ENCODE data around the gene ACER3. TPM values are rescaled to one million over a fixed set of nuclear protein-coding genes. Genes with fewer than 3 reads are reported as not detected.

The ACER3 gene
- total and polyA plus RNA-seq, 2 of the 4 experiments (the other 2 are of a cell fraction) = 3.5 to 10.0 TPM

- ATAC-seq (ENCODE audit: low read depth) = no peak
- CTCF ChIA-PET = no interaction called here
These were observed 138.9 kb downstream of the ACER3 start for GRCh38 chr11:76999597-76999996.

More at GRCh38 chr11:76999597-76999996, 138.9 kb downstream of the ACER3 start:
- Histone ChIP-seq H2AK9ac (replicated peaks; ENCODE audit: low read depth, low read length, poor library complexity) (no peak overlapping the region), H3K56ac (ENCODE audit: extremely low read depth, insufficient read depth, low read length) (no peak overlapping the region), H3K36me3 (ENCODE audit: control insufficient read depth, insufficient read depth, low read length) (no peaks in the 10 kb centered on the region), H4K8ac (ENCODE audit: low read depth in 2 of 2, low read length in 2 of 2) (no peak overlapping the region), H3K27ac (ENCODE audit: insufficient read depth, low read length) (no peak overlapping the region), H4K5ac (ENCODE audit: low read depth, low read length) (no peak overlapping the region), H3K18ac (ENCODE audit: low read depth, low read length) (no peak overlapping the region), H2BK5ac (ENCODE audit: low read depth, low read length, poor library complexity, severe bottlenecking) (no peak overlapping the region), H2BK15ac (ENCODE audit: low read depth, low read length) (no peak overlapping the region), H2AK5ac (ENCODE audit: low read depth, low read length) (no peak overlapping the region), H3K9ac (ENCODE audit: low read depth, low read length) (no peak overlapping the region), H3K79me1 (ENCODE audit: low read depth in 1 of 2, low read length in 2 of 2) (no peaks in the 10 kb centered on the region), H3K4me1 (ENCODE audit: control insufficient read depth, insufficient read depth, low read length) (no peaks in the 10 kb centered on the region), H2BK20ac (ENCODE audit: low read depth, low read length) (no peak overlapping the region), H3K4ac (ENCODE audit: low read depth, low read length) (no peak overlapping the region), H3K4me2 (ENCODE audit: low read depth, low read length) (no peak overlapping the region), H3K14ac (replicated peaks; ENCODE audit: low read depth, low read length) (no peak overlapping the region), H4K20me1 (ENCODE audit: insufficient read depth, low read length) (no peaks in the 10 kb centered on the region), H2BK120ac (ENCODE audit: low read depth, low read length) (no peak overlapping the region), H3K9me1 (ENCODE audit: insufficient read depth, low read length) (no peaks in the 10 kb centered on the region), H3K4me3 (ENCODE audit: insufficient read depth, low read depth, low read length) (no peak overlapping the region), H2AFZ (replicated peaks; ENCODE audit: low read length, poor library complexity) (no peak overlapping the region), H4K91ac (ENCODE audit: insufficient read depth, low read depth, low read length) (no peak overlapping the region), H3K27me3 (ENCODE audit: control insufficient read depth, insufficient read depth, low read length) (no peaks in the 10 kb centered on the region), H3K23ac (ENCODE audit: low read depth, low read length) (no peak overlapping the region), H3K9me3 (ENCODE audit: control insufficient read depth, insufficient read depth, low read length) (no peaks in the 10 kb centered on the region)
- intact Hi-C loops (cut with micrococcal nuclease) = no loop called here
- dilution Hi-C loops (cut with HindIII; ENCODE audit: low sequenced_read_pairs, unreplicated experiment) = no loop called here
- WGBS, 2 experiments (ENCODE audit: extremely low coverage in 2 of 2, insufficient read length in 1 of 2) = no CpG with 5 or more reads among the region's 1 CpG
- DNase-seq = no peak
- BruUV-seq (replicated peaks) = no TSS peak
- in situ Hi-C loops (cut with MboI; ENCODE audit: low sequenced_read_pairs) = no loop called here
- POLR2A ChIA-PET (ENCODE audit: unreplicated experiment) = no interaction called here
- TF ChIP-seq USF2 (IDR thresholded peaks at IDR 0.05; ENCODE audit: low read depth, low read length) (no peak), MXI1 (IDR thresholded peaks at IDR 0.05; ENCODE audit: borderline replicate concordance, low read depth, low read length) (no peak), CEBPB (IDR thresholded peaks at IDR 0.05; ENCODE audit: low read depth, low read length) (no peak), FOS (IDR thresholded peaks at IDR 0.05; ENCODE audit: low read depth, low read length) (no peak), RCOR1 (IDR thresholded peaks at IDR 0.05; ENCODE audit: insufficient replicate concordance, low read length) (no peak)
